NCI-H526 (cell line): ENCODE results near the gene HNRNPM.

Source experiments
- DNase-seq, 2 experiments: peaks; one replicate each; lab custom pipeline; 2025; lab: John Stamatoyannopoulos, UW

HNRNPM gene

GRCh38 chr19:8460516-8461298 lies 15.9 kb downstream of the HNRNPM start:
- no peak for DNase-seq

- DNase-seq = no peak
Observed at GRCh38 chr19:8461376-8461775, 16.6 kb downstream of the HNRNPM start.

GRCh38 chr19:8461891-8462290 lies 17.1 kb downstream of the HNRNPM start:
- no peak for DNase-seq

GRCh38 chr19:8462571-8462970 lies 17.8 kb downstream of the HNRNPM start:
- DNase-seq = no peak

GRCh38 chr19:8463365-8463764 lies 18.6 kb downstream of the HNRNPM start:
- DNase-seq = no peak

- DNase-seq = no peak
Observed at GRCh38 chr19:8466018-8466417, 21.2 kb downstream of the HNRNPM start.

GRCh38 chr19:8468124-8468523 lies 23.3 kb downstream of the HNRNPM start:
- no peak for DNase-seq

GRCh38 chr19:8468761-8469373 lies 24.1 kb downstream of the HNRNPM start:
- DNase-seq = no peak

- DNase-seq = no peak
Observed at GRCh38 chr19:8469613-8470368, 25.0 kb downstream of the HNRNPM start.

GRCh38 chr19:8473648-8474476 lies 29.1 kb downstream of the HNRNPM start:
- DNase-seq = no peak

GRCh38 chr19:8475005-8475404 lies 30.2 kb downstream of the HNRNPM start:
- no peak for DNase-seq

GRCh38 chr19:8476524-8476923 lies 31.7 kb downstream of the HNRNPM start:
- DNase-seq = no peak

- DNase-seq = no peak
Observed at GRCh38 chr19:8477889-8478288, 33.1 kb downstream of the HNRNPM start.

- DNase-seq = no peak
Observed at GRCh38 chr19:8478598-8478997, 33.8 kb downstream of the HNRNPM start.

- DNase-seq = no peak
Observed at GRCh38 chr19:8481201-8481600, 36.4 kb downstream of the HNRNPM start.

- no peak for DNase-seq
Observed at GRCh38 chr19:8481616-8482015, 36.8 kb downstream of the HNRNPM start.

GRCh38 chr19:8482696-8483095 lies 37.9 kb downstream of the HNRNPM start:
- no peak for DNase-seq

GRCh38 chr19:8483165-8483564 lies 38.4 kb downstream of the HNRNPM start:
- no peak for DNase-seq

GRCh38 chr19:8484331-8484894 lies 39.6 kb downstream of the HNRNPM start:
- DNase-seq = no peak

GRCh38 chr19:8485561-8486371 lies 41.0 kb downstream of the HNRNPM start:
- DNase-seq = no peak

- no peak for DNase-seq
Observed at GRCh38 chr19:8486661-8487136, 41.9 kb downstream of the HNRNPM start.
